G401.6 (cell line): Measurements from ENCODE around the gene ATL1.

Experiments
- FAIRE-seq: peaks from 2 replicates; lab custom pipeline; 2012; peaks lifted over from hg19 to GRCh38; lab: Jason Lieb, UNC

The ATL1 gene

GRCh38 chr14:50559990-50560930 lies at the start of gene ATL1:
ATL1 (plus strand) TSS chr14:50560145; CDS start chr14:50560266, 121 bp downstream.
- FAIRE-seq, result no peak

- no peak for FAIRE-seq
These were observed 49.8 kb upstream of the ATL1 start for GRCh38 chr14:50510157-50510556.

DNA sequence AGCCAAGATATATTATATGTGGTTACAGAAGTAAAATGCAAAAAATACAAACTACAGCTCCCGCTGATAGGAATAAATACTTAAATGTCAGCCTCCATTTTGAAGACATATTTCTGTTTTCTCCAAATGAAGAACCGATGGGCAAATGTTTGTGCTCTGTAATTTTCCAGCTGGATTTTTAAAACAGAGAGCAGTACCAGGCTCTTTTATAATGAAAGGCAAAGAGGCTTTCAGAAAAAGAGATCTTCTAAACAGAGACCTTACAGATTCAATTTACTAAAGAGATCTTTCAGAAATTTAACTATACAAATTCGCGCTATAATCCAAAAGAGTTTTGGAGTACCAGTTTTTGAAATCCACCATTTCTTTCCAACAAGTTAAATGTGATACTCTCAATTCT lies 47.5 kb upstream of the ATL1 start:
- FAIRE-seq, result no peak

- FAIRE-seq, result no peak
These were observed 43.9 kb upstream of the ATL1 start for GRCh38 chr14:50516091-50516490.

DNA sequence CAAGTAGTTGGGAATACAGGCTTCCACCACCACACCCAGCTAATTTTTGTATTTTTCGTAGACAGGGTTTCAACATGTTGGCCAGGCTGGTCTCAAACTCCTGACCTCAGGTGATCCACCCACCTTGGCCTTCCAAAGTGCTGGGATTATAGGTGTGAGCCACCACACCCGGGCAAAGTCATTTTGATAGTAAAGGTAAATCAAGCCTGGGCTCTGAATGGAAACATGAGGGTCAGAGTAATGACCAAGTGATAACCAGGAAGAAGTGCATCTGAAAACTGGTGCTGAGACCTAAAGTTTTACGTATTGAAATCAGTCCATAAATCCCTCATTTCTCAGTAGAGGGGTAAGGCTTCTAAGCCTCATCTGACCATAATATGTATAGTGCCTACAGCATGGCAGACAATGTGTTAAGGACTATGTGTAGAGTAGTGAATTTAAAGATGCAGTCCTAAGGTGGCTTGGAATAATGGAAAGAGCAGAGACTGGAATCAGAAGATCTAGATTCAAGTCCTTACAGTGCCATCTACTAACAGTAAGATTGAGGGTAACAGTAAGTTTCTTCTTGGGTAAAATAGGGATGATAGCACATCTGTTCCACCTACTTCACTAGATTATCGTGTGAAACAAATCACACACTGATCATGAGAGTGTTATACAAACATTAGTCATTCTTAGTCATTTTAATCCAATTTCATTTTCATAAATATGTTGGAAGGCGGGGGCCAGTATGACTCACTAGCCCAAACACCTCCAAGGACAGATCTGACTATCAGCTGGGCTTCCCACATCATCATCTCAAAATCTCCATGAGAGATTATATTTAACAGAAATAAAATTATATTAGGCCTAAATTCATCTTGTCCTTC lies 38.8 kb upstream of the ATL1 start:
- FAIRE-seq, result no peak

GRCh38 chr14:50521912-50522341 lies 38.0 kb upstream of the ATL1 start:
- FAIRE-seq, result peak; percentile 34

- FAIRE-seq, result no peak
These were observed 36.5 kb upstream of the ATL1 start for GRCh38 chr14:50523271-50524041.

- no peak for FAIRE-seq
These were observed 35.9 kb upstream of the ATL1 start for GRCh38 chr14:50524060-50524459.

GRCh38 chr14:50524731-50525515 lies 35.0 kb upstream of the ATL1 start:
- no peak for FAIRE-seq

DNA sequence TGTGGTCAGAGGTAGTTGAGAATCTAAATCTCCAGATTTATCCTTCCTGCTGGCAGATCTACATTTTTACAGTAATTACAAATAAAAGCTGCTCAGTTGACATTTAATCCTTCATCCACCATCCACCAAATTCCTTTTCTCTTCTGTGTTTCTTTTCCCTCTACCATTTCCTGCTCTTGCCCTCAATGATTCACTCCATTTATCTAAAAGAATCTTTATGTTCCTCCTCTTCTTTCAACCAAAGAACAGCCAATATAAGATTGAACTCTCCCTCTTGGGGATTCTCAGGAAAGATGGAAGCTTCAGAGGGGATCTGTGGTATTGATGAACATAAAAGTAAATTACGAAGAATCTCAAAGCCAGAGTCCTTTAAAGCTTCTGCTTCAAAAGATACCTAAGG lies 31.9 kb upstream of the ATL1 start:
- no peak for FAIRE-seq

- FAIRE-seq, result no peak
These were observed 30.4 kb upstream of the ATL1 start for GRCh38 chr14:50529288-50530179.

DNA sequence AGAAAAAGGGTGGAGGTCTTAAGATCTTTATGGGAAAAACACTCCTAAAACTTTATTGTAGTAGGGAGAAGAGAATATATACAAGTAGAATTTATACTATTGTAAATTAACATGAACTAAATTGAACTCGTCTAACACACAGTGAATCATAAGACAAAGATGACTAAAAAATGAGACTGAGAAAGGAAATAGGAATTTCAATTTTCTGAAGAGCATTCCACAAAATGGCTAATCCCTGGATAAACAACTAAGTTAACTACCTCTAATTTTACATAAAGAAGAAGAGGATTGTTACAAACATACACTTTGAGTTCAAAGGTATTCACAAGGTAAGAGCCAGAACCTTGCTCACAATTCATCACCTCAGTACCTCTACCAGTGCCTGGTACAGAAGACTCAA lies 29.6 kb upstream of the ATL1 start:
- no peak for FAIRE-seq

DNA sequence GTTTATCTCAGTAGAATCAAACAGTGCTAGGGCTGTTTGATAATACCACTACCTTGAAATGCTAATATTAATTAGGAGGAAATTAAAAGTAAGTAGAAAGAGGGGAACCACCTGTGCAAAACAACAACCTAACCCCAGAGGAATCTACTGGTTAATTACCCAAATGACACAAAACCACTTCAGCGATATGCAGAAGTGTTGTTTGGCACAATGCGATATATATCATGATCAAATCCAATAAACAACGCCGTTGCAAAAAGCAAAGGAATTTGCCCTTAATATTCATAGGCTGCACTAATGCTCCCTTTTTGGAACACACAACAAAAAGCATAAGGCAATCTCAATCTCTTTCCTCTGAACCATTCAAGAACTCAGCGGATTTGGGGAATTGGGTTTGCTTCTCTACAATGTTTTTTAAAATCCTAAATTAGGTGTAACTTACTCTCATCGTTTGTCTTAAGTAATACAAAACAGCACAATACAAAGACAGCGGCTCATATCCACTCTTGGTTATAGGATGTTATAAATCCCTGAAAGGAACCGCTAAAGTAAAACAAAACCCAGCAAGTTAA lies 29.1 kb upstream of the ATL1 start:
- no peak for FAIRE-seq

DNA sequence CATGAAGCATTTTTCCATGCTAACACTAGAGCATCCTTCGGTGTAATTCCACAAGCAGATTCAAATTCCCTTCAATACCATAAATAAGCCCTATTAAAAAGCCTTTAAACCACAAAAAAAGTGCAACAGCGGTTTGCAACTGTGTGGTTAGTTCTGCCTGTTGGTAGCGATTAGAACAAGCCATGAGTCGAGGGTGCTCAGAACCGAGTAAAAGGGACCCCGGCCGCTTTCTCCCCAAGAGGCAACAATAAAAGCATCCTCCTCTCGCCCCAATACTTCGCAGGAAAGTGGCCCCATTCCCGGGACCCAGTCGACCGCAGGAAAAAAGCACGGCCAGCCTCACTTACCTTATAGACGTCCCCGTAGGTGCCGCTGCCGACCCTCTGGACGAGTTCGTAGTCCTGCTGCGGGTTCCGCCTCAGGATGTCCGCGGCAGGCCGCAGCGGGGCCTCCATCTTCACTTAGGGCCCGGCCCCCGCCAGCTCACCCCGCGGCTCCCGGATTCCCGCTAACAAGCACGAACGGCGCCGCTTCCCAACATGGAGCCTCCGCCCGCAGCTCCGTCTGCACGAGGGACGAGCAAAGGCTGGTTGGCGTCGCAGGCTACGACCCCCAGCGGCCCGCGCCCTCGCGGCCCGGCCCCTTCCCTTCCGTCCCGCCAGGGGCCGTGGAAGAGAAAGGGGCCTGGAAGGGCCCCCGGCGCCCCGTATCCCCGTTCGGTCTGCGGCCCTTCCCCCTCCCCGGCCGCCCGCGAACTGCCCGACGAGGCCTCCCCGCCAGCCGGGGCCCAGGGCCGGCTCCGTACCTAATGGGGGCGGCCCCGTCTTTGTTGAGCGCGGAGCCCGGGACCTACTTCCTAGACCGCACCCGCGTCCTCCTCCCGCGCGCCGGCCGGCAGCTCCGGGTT lies 28.1 kb upstream of the ATL1 start:
- FAIRE-seq, result no peak

DNA sequence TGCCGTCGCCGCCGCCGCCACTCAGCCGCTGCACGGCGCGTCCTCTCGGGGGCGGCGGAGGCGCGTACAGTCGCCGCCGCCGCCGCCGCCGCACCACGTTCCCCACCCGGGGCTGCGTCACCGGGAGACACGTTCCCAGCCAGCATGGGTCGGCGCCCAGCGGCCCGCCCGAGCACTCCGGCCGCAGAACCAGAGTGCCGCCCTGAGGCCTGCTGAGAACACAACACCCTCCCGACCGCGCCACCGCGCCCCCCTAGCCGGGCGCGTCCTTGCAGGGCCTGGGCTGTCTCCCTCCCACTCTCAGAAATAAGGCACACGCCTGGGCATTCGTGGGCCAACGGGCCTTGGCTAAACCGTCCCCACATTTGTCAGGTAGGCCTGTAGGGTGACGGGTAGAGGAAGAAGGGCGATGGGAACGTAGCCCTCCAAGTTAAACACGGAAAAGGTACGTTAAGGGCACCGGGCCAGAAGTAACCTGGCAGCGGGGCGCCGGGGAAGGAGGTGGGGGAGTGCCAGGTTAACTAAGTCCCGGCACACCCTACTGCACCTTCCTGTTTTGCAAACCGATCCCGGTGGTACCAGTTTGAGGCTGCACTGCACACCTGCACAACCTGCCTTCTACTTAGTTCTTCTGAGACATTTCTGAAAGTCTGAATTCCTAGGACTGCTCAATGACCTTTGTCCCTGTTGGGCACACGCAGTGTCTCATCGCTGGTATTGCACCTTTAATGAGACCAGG lies 27.3 kb upstream of the ATL1 start, which contains the start of gene MAP4K5:
MAP4K5 (minus strand) TSS at position 68 of the 739 bp plus-strand sequence. CDS start 520 bp downstream, outside the sequence.
- FAIRE-seq, result peak; percentile 3

GRCh38 chr14:50533241-50533705 lies 26.7 kb upstream of the ATL1 start:
- no peak for FAIRE-seq

- no peak for FAIRE-seq
These were observed 26.1 kb upstream of the ATL1 start for GRCh38 chr14:50533806-50534205.

DNA sequence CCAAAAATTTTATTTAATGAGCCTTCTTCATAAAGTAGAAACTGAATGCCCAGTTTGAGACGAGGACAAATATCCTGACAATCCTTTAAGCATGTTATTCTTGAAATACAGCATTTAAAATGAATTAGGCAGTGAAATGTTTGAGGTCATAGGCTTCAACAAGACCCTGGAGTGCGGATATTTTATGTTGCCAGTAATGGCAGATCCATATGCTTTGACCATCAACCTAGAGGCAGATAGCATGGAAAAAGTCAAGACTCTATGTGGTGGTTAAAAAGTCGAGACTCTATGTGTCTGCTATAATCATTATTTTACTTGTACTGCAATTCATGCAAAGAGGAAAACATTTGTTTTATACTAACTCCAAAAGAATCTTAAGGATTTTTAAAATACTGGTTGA lies 25.5 kb upstream of the ATL1 start:
- no peak for FAIRE-seq
